Effector CD4-positive, alpha-beta T cell (primary cell): ENCODE results near the gene RFX3.

Experiments used
- DNase-seq: peaks from one replicate; pipeline ENCODE4 v3.0.0-alpha.2; 2020
- total RNA-seq: gene quantifications from one replicate; lab custom pipeline; 2026; lab: John Stamatoyannopoulos, UW

The RFX3 gene
- 46.5 reads per million, percentile 67 among the genes with 10 or more reads in this experiment for total RNA-seq

DNA sequence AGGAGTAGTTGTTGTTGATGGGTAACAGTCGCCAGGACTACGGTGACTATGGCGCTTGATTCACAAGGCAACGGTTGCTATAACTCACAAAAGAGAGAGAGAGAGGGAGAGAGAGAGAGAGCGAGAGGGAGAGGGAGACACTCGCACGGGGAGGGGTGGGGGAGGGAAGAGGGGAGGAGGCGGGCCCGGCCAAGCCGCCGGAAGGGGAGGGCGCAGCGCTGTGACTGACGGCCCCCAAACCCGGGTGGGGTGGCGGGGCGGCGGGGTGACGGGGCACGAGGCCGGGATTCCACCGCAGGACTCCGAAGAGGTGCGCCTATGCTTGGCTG lies at the start of gene RFX3:
Gene RFX3, minus strand, starts transcription at position 166 of the 329 bp plus-strand sequence. CDS start 130,413 bp downstream, outside the sequence.
- DNase-seq: peak; percentile 87

DNA sequence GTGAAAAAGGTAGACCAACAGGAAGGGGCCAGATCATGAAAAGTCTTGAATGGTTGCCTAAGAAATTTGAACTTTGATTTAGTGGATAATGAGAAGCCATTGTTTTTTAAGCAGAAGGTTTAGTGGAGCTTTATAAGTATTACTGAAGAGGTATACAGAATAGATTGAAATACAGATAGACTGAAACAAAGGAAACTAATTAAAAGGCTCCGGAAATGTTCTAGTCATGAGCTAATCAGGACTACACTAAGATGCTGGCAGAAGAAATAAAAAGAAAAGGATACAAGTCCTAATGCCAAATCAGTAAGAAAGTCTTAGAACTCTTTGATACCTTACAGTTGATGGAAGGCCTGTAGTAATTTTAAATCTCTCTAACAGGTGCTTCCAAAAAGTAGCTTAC lies 45.7 kb upstream of the RFX3 start:
- DNase-seq: no peak

DNA sequence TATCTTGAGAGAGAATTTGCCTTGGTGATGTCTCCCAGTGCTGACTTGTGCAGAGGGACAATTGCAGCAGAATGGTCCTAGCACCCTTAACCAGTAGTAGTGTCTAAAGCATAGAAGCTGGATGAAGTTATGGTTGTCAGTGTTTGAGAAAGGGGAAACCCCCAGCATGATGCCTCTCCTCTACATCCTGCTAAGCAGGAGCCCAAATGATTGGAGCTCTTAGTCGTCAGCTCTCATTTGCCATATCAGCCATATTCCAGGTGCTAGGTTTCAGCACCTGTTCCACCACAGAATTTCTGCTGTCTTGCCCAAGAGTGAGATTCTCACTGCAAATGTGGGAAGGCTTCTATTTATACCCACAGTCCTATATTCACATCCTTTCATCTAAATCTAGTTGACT lies 43.7 kb upstream of the RFX3 start:
- no peak for DNase-seq

GRCh38 chr9:3567988-3568387 lies 42.2 kb upstream of the RFX3 start:
- DNase-seq: no peak

- DNase-seq: no peak
These were observed 27.4 kb upstream of the RFX3 start for GRCh38 chr9:3553076-3553765.

GRCh38 chr9:3549225-3549624 lies 23.4 kb upstream of the RFX3 start:
- DNase-seq: no peak

GRCh38 chr9:3548648-3549047 lies 22.8 kb upstream of the RFX3 start:
- no peak for DNase-seq

DNA sequence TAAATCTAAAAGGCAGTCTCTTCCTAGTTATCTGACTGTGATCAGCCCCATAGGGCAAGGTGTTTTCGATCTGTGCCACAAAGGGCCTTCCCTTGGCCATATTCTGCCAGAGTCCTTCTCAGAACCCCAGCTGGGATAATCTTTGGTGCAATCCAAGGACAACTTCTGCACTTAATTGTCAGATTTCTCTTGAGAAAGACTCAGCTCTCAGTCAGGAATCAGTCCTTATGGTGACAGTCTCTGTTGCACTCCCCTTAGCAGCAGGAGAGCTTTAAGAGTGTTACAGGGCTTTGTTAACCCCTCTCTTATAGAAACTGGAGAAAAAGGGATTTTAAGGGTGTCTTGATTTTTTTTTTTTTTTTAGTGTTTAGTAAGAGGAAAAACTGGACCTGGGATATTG lies 15.4 kb upstream of the RFX3 start:
- DNase-seq: no peak

DNA sequence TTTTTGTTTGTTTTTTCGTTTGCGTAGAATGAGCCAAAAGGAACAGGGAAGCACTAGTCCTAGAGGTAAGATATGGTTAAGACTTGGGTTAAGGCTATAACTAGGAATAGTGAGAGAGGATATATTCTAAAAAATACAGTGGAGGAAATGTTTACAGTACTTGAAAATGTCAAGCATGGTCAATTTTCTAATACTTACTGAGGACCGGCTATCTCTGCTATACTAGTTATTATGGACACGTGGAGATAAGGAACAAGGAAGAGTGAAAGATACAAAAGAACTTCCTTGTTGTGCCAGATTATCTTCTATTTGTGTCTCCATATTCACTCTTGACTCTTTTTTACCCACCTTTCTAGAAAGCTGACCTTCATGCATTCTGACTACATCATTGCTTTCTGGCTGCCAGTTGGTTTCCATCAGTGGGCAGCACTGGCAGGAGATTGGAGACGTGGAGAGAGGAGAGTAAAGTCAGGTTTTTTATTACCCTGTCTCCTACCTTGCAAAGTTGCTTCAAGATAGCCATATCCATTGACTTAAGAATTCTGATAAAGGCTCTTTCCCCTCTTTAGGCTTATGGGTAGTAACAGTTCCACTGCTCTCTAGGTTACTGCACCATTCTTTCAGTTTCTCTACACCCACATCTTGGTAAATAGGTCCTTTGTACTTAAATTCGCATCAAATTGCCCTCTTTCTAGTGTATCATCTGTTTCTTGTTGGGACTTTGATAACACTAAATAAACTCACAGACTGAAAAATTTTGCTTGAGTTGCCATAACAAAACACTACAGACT lies 9.0 kb upstream of the RFX3 start:
- DNase-seq: no peak

GRCh38 chr9:3532158-3532557 lies 6.4 kb upstream of the RFX3 start:
- DNase-seq: no peak

GRCh38 chr9:3528451-3528850 lies 2.6 kb upstream of the RFX3 start:
- DNase-seq: peak; percentile 37

DNA sequence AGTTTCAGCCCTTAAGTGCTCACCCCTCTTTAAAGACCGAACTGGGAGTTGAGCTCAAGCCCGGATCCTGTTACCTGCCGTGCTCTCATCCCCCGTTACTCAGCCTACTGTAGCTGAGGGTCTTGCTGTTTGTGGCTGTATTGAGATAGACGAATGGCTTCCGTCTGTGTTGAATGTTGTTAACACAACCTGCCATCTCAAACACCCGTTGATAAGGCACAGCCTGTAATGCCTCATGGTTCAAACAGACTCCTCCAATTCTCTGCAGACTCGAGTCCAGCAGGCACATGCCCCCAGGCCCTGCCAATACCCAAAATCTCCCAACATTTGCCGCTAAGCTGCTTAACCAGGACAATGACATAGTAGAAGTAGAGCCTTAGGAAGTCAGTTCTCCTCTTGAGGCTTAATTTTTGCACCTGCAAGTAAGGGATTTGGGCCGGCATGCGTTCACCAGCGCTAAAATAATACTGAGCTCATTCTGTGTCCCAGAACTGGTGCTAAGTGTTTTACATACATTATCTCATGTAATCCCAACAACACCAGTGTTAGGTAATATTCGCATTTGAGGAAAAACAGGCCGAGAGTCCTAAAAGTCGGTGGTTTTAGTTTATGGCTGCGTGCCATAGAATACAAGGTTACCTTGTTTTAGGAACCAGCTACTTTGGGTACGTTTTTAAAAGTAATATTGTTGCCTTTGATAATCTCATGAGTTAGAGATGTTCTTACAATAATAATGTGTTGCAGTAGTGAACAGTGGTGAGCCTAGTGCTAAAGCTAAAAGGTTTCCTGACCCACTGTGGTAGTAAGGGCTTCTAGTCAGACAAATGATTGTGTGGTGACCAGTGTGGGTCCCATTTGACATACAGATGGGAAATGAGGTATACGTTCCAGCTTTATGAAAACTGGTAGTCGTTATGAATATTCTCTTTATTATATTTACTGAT lies 1.5 kb upstream of the RFX3 start:
- DNase-seq: no peak

DNA sequence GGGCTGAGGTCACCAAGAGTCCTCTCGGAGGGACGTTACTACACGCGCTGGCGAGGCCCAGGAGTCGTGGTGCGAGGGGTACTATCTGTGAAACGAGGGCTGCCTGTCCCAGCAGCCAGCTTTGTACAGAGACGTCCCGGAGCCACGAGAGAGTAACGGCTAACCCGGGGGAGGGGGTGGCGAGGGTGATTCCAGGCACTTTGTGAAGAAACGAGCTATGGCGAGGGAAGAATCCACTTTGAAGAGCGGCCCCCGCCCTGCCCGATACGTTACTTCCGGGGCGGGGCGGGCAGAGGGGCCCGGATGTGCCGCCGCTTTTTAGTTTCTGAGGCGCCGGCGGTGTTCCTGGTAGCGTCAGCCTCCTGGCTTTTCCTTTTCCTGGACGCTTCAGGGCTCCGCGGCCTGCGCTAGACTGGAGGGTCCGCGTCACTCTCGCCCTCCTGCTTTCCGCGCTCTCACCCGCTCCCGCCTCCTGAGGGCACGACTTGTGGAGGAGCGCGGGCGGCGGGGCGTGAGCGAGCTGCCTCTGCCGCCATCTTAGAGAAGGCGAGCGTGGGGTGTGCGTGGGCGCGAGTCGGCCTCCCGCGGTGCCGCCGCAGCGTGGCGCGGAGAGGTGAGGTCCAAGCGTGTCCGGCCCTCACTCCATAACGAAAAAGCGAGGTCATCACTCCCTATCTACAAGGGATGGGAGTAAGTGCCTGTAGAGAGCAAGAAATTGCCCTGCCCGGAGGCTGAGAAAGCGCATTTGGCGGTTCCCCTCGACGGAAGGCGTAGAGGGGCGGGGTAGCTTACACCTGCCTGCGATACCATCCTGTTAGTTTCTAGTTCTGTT lies 580 bp upstream of the RFX3 start:
- peak; percentile 86 for DNase-seq

DNA sequence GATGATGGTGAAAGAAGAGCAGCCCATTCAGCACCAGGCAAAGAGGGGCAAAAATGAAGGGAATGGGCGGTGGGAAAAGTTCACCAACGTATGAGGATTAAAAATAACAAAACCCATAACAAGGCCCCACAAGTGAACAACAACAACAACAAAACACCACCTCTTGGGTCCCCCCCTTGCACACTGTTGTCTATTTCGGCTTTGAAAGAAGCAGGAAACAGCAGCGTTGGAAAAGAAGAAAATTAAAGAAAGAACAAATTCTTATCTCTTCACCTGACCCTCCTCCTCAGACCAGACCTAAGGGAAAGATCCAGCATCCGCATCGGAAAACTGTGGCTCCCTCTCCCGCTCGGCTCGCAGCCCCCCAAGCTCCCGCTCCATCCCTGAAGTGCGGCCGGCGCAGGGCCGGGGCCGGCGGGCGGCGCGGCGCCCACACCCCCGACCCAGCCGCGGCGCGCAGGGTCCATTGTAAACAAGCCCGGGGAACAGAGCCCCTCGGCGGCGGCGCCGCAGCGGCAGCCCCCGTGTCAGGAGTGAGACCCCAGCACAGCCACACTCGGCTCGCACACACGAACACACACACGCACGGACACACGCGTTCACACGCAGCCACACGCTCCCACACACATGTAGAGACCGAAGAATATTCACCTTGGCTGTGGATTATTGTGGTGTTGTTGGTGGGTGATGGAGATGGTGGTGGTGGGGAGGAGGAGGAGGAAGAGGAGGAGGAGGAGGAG lies 535 bp downstream of the RFX3 start:
- no peak for DNase-seq

DNA sequence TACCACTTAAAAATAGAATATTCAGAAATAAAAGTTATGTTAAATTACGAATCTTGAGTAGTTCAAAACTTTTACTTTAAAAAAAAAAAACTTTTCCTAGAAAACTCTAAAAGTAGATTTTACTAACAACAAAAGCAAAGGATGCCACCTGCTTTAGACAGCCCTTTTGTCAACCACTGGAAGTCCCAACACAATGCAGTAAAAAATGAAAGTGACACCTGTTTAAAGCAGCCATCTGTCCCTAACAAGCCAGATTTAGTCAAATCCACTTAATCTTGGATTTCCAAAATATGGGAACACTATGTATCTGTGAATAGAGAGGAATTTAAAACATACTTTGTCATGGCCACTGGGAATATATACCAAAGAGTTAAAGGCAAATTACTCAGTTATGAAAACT lies 3.8 kb downstream of the RFX3 start:
- no peak for DNase-seq

DNA sequence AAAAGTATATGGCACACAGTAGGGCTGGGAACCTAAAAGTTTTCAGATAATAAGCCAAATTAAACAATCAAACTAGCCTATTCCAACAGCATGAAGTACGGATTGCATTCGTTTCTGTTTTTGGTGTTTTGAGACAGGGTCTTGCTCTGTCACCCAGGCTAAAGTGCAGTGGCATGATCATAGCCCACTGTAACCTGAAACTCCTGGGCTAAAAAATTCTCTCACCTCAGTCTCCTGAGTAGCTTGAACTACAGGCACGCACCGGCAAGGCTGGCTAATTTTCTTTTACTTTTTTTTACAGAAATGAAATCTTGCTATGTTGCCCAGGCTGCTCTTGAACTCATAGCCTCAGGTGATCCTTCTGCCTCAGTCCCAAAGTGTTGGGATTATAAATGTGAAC lies 5.2 kb downstream of the RFX3 start:
- DNase-seq: no peak

DNA sequence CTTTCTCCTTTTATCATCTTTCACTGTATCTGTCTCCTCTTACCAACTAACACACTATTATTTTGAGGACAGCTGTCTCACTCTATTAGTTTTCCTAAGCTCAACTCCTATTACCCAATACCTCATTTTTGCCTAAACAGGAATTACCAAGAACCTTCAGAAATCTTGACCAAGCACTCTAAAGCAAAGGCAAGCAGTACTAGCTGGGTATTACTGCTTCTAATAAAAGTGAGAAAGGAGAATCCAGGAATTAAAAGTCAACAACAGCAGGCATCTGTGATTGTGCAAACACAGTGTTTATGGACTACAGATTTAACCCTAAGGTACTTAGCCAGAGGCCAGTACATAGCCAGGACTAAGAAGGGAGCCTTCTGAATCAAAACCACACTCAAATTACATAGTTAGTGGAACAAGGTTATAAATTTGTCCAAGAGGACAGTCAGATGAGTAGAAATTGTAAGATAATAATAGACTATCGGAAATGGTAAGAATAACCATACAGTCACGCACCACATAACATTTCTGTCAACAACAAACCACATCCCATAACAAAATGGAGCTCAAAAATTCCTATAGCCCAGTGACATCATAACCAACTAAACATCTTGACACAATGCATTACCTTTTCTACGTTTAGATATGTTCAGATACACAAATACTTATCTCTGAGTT lies 8.3 kb downstream of the RFX3 start:
- no peak for DNase-seq

GRCh38 chr9:3516667-3517330 lies 9.0 kb downstream of the RFX3 start:
- no peak for DNase-seq

DNA sequence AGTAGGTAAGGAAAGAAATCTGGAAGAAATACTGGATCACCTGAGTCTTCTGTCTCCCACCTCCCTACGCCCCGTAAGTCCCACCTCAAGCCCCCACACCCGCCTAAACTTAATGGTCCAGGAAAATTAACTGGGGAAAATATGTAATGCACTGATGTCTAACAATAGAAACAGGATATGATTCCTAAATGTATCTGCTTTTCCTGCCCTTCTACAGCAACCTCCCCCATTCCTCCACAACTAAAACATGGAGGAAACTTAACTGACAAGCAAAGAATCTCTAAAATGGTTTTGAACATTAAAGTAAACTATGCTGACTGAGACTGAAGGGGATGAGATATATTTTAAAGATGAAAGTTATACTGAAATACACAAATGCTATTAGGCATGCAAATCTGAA lies 10.4 kb downstream of the RFX3 start:
- no peak for DNase-seq

- DNase-seq: no peak
These were observed 11.0 kb downstream of the RFX3 start for GRCh38 chr9:3514786-3515185.
